NT2/D1 (cell line): Measurements from ENCODE around the gene TPPP3.

ENCODE experiments used
- YY1 ChIP-seq: IDR thresholded peaks from 2 replicates; pipeline ENCODE4 v1.6.1; 2011; ENCODE audit not compliant: insufficient read length, insufficient read depth
- ZNF274 ChIP-seq: IDR thresholded peaks from 2 replicates; pipeline ENCODE4 v1.6.1; 2011; ENCODE audit warnings: mild to moderate bottlenecking, low read depth, low read length

GRCh38 chr16:67399218-67399733 is 6.0 kb upstream of the TPPP3 start:
- TF ChIP-seq YY1 (no peak), ZNF274 (no peak)
